Ectodermal cell (in vitro differentiated cells): ENCODE measurements around the gene TCF4.

Experiments
- H3K27ac ChIP-seq: 2 replicates; pipeline ENCODE4 v1.7.0; 2013; ENCODE audit warnings: mild to moderate bottlenecking, low read depth, low read length; ENCODE audit not compliant: insufficient read depth, poor library complexity, severe bottlenecking
- H3K27me3 ChIP-seq: 2 replicates; pipeline ENCODE4 v1.7.0; 2013; ENCODE audit warnings: mild to moderate bottlenecking, low read length; ENCODE audit not compliant: insufficient read depth, control insufficient read depth, poor library complexity, severe bottlenecking
- H3K36me3 ChIP-seq: one replicate; pipeline ENCODE4 v1.7.0; 2013; ENCODE audit warnings: low read length; ENCODE audit not compliant: control insufficient read depth, insufficient read depth
- H3K4me1 ChIP-seq: one replicate; pipeline ENCODE4 v1.7.0; 2013; ENCODE audit warnings: low read length; ENCODE audit not compliant: control insufficient read depth, insufficient read depth
- H3K4me3 ChIP-seq: 2 replicates; pipeline ENCODE4 v1.7.0; 2013; ENCODE audit warnings: low read depth, low read length, control low read depth; ENCODE audit not compliant: insufficient read depth
- H3K9me3 ChIP-seq: 2 replicates; pipeline ENCODE4 v1.7.0; 2013; ENCODE audit warnings: mild to moderate bottlenecking, low read length, moderate library complexity; ENCODE audit not compliant: control insufficient read depth
- WGBS, 2 experiments: methylation state at CpG; one replicate each; pipeline ENCODE4 v1.1.7; 2013; ENCODE audit warnings: missing lambda C conversion rate in 2 of 2; 5-methylcytosine and 5-hydroxymethylcytosine counted together

Gene TCF4

DNA sequence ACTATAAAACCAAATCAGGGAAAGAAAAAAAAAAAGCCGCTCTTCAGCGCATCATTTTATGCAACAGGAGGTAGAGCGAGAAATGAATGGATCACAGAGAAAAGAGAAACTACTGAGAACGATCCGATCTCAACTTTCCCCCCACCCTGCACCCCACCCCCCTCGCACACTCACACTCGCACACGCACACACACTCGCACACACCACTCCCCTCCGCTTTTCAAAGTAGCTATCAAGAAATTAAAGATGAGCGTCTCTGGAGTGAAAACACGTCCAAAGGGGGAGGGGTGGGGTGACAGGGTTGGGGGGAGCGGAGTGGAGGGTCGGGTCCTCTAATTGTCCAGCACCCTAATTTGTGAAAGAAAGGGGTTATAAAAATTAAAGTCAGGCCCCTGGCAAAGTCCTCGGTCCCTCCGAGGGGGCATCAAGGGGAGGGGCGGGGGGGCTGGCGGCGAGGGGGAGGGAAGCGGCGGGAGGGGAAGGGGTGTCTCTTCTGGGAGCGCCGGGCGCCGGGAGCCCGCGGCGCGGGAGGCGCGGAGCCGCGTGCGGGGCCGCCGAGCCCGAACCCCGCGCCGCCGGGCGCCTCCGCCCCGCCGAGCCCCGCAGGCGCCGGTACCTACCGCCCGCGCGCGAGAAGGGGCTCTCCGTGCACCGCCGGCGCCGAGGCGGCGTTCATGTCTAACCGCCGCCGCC is 428 bp downstream of the TCF4 start:
- Histone ChIP-seq H3K4me1 (peaks cover 4% of the 10 kb centered on the region), H3K4me3 (peak overlapping the region; percentile 61), H3K27me3 (no peaks in the 10 kb centered on the region), H3K27ac (peak overlapping the region; percentile 92), H3K9me3 (no peaks in the 10 kb centered on the region), H3K36me3 (no peaks in the 10 kb centered on the region)
- 0% methylated on average over 58 to 61 of the region's 63 CpGs for WGBS, 2 experiments

DNA sequence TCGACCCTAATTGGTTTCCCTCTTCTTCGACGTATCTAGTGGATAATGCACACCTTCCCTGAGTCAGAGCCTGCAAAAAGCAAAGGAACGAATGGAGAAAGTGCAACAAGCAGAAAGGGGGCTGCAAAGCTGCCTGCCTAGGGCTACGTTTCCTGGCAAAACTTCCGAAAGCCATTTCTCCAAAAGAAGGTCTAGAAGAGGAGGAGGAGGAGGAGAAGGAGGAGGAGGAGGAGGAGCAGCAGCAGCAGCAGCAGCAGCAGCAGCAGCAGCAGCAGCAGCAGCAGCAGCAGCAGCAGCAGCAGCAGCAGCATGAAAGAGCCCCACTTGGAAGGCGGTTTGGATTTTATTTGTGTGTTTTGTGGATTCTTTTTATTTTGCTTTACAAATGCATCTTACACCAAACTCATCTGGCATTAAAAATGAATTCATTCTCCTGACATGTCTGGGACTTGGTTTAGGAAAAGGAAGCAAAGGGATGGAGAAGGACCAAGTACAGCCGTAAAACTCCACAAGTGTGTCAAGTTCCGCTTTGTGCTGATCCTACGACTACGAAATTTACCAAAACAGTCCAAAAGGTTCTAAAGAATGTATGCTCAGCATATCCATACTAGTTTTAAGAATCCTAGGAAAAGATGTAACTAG is 2.0 kb downstream of the TCF4 start:
- Histone ChIP-seq H3K36me3 (no peaks in the 10 kb centered on the region), H3K27me3 (no peaks in the 10 kb centered on the region), H3K4me3 (peak overlapping the region; percentile 61), H3K4me1 (peaks cover 18% of the 10 kb centered on the region), H3K27ac (no peak overlapping the region), H3K9me3 (no peaks in the 10 kb centered on the region)
- 11 to 19% methylated on average over 10 of the region's 11 CpGs for WGBS, 2 experiments

- Histone ChIP-seq H3K36me3 (no peaks in the 10 kb centered on the region), H3K4me1 (peaks cover 18% of the 10 kb centered on the region), H3K27ac (no peak overlapping the region), H3K4me3 (peak overlapping the region; percentile 61), H3K27me3 (no peaks in the 10 kb centered on the region), H3K9me3 (no peaks in the 10 kb centered on the region)
- WGBS, 2 experiments, result 24 to 37% methylated on average over 4 to 5 of the region's 5 CpGs
Observed at GRCh38 chr18:55585065-55585919, 2.7 kb downstream of the TCF4 start.

DNA sequence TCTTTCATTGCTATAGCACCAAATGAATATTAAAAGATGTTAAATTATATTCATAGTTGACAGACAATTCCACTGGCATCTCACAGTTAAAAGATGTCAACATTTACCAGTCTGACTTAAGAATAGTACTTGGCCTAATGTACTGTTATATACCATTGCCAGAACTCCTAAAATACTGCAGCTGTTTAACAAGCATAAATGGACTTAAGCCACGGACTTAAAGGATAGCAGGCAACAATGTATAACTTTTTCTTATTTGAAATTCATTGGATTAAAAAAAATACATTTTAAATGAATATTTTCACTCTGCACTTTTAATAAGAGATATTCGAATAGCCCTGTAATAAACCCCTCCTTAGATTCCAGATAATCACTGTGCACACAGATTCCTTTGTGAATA is 3.8 kb downstream of the TCF4 start:
- H3K9me3 ChIP-seq, result no peaks in the 10 kb centered on the region
- WGBS, 2 experiments, result 82 to 93% methylated on average over 1 to 2 of the region's 2 CpGs
- H3K4me1 ChIP-seq, result peaks cover 18% of the 10 kb centered on the region
- no peak overlapping the region for H3K27ac ChIP-seq
- H3K27me3 ChIP-seq, result no peaks in the 10 kb centered on the region
- H3K4me3 ChIP-seq, result peak overlapping the region; percentile 61
- H3K36me3 ChIP-seq, result no peaks in the 10 kb centered on the region

DNA sequence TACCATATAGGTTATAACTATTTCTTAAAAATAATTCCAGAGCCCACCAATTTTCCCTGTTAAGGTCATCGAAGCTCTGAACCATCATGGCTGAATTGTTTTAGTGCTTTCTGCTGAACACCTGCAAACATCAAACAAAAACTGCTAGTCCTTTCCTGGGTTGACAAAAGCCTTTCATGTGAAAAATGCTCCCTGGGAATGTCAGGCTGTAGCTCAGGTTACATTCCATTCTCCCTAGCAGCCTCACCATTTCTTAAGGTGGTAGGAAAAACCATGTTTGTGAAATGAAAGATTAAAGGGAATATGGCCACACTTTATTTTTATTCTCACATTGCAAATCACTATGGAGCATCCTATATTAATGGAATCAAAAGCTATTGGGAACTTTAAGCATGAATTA is 5.7 kb downstream of the TCF4 start:
- Histone ChIP-seq H3K27ac (peak overlapping the region; percentile 36), H3K27me3 (no peaks in the 10 kb centered on the region), H3K9me3 (no peaks in the 10 kb centered on the region), H3K4me3 (no peak overlapping the region), H3K36me3 (no peaks in the 10 kb centered on the region), H3K4me1 (peaks cover 18% of the 10 kb centered on the region)
- WGBS, 2 experiments, result 4 to 6% methylated on average over 1 of the region's 1 CpG

GRCh38 chr18:55579501-55580270 is 8.3 kb downstream of the TCF4 start:
- Histone ChIP-seq H3K4me3 (no peak overlapping the region), H3K9me3 (no peaks in the 10 kb centered on the region), H3K36me3 (no peaks in the 10 kb centered on the region), H3K4me1 (peaks cover 18% of the 10 kb centered on the region), H3K27me3 (no peaks in the 10 kb centered on the region), H3K27ac (no peak overlapping the region)
- WGBS, 2 experiments, result 86 to 100% methylated on average over 1 to 3 of the region's 4 CpGs

DNA sequence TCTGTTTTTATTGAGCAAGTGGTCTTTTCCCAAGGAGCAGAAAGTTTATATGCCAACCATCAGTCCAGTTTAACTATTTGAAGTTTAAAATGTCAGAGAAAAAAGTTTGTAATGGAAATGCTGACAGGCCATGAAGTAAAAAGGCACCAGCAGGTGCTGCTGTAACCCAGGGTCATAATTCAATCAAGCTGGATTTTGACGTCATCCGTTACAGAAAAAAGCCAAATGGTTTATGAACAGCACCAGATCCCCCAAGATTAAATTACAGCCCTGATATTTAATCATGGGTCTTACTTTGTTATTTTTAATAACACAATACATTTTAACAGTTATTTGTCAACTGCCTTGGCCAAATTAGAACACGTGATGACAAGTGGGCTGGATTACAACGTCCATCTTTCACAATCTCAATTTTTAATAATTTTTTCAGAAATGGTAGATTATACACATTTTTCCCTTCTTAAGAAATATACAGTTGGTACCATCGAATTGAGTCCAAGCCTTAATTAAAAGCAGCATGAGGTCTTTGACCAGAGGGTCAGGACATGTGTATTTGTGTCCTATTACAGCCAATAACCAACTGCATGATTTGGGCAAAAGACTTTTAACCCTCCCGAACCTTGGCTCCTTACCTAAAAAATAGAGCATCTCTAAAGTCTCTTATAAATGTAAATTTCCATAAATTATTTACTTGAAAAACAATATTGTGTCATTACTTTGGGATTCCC is 10.0 kb downstream of the TCF4 start:
- no peaks in the 10 kb centered on the region for H3K27me3 ChIP-seq
- 87 to 91% methylated on average over 5 to 6 of the region's 6 CpGs for WGBS, 2 experiments

GRCh38 chr18:55576001-55576400 is 12.0 kb downstream of the TCF4 start:
- 96 to 99% methylated on average over 3 of the region's 3 CpGs for WGBS, 2 experiments
- H3K9me3 ChIP-seq, result no peaks in the 10 kb centered on the region
- no peaks in the 10 kb centered on the region for H3K27me3 ChIP-seq
- H3K36me3 ChIP-seq, result no peaks in the 10 kb centered on the region
- H3K4me1 ChIP-seq, result no peaks in the 10 kb centered on the region
- H3K27ac ChIP-seq, result no peak overlapping the region
- no peak overlapping the region for H3K4me3 ChIP-seq

More for the DNA sequence above, 10.0 kb downstream of the TCF4 start:
- no peak overlapping the region for H3K4me3 ChIP-seq
- no peaks in the 10 kb centered on the region for H3K9me3 ChIP-seq
- H3K36me3 ChIP-seq, result no peaks in the 10 kb centered on the region
- peaks cover 16% of the 10 kb centered on the region for H3K4me1 ChIP-seq
- H3K27ac ChIP-seq, result no peak overlapping the region

DNA sequence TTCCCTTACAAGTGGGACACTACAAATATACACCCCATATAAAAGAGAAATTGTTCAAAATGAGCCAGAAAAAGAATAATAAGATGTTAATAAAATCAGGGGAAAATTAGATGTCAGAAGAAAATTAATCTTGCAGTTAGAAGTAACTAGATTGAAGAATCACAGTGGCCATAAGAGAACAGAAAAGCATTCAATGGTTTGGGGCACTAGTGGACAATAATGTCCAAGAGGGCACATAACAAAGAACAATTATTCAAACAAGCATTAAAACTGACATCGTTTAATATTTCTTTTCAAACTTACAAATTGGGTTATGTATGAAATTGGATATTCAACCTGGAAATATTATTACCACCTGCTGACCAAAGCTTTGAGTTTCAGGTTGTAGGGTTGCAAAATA is 12.9 kb downstream of the TCF4 start:
- Histone ChIP-seq H3K9me3 (no peaks in the 10 kb centered on the region), H3K4me3 (no peak overlapping the region), H3K27ac (no peak overlapping the region), H3K4me1 (no peaks in the 10 kb centered on the region), H3K27me3 (no peaks in the 10 kb centered on the region), H3K36me3 (no peaks in the 10 kb centered on the region)
- WGBS, 2 experiments, result no CpG with 5 or more reads among the region's 1 CpG
